GM19023 (cell line): ENCODE data around the gene OXER1.

ENCODE experiments used
- ATAC-seq: cut with Tn5 transposase; IDR thresholded peaks from one replicate; pipeline ENCODE4 v1.9.1; 2021; ENCODE audit warnings: mild to moderate bottlenecking, moderate library complexity; ENCODE audit not compliant: unreplicated experiment

Gene OXER1

DNA sequence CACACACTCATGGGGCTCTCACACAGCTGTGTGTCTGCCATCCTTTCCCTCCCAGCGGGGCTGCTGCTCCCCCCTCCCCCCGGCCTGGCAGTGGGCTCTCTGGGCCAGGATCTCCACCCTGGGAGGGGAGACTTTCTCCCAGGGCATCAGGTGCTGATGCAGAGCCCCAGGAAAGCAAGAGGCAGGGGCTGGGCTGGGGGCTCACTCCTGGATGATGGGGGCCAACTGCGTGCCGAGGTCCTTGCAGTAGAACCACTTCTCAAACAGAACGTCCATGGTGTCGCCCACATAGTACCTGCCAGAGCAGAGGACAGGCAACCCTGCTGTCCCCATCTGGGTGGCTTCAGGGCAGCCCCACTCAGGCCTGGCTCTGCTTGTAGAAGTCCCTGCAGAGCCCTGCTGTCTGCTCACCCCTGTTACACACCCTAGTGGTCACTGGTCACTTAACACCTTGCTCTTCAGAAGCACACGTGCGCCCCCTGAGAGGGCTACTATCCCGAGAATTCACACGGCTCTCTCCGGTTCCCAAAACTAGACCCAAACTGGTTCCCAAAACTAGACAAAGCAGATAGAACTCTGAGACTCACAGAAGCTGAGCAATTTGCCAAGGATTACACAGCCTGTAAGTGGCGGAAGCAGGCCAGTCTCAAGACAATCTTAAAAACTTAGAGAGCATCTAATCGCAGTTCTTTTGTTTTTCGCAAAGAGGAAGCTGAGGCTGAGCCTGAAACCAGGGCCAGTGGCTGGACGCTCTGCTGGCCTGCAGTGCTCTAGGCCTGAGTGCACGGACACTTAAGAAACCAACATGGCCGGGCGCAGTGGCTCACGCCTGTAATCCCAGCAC is 6.6 kb upstream of the OXER1 start:
- peak; percentile 69 for ATAC-seq

GRCh38 chr2:42769583-42770287 is 5.8 kb upstream of the OXER1 start:
- no peak for ATAC-seq

- no peak for ATAC-seq
Measured at GRCh38 chr2:42768706-42769256, 4.8 kb upstream of the OXER1 start.

GRCh38 chr2:42767899-42768705 is 4.2 kb upstream of the OXER1 start:
- no peak for ATAC-seq

- no peak for ATAC-seq
Measured at GRCh38 chr2:42767080-42767898, 3.4 kb upstream of the OXER1 start.

GRCh38 chr2:42765686-42766085 is 1.8 kb upstream of the OXER1 start:
- no peak for ATAC-seq

DNA sequence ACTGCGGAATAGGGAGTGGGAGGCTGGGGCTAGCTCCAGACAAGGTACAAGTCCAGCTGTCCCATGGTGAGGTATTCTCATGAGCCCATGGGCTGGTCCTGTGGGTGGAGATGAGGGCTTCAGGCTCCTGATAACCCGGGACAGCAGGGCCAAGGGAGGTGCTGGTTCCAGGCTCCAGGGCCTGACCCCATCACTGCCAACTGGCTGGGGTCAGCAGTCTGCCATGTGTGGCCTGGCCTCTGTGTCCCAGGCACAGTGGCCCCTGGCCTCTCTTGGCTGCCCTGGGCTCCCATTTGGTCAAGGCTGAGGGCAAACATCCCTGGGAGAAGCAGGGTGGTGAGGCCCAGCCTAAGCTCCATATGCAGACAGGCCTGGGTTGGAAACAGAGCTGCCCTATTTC is 966 bp upstream of the OXER1 start:
- ATAC-seq, result no peak

DNA sequence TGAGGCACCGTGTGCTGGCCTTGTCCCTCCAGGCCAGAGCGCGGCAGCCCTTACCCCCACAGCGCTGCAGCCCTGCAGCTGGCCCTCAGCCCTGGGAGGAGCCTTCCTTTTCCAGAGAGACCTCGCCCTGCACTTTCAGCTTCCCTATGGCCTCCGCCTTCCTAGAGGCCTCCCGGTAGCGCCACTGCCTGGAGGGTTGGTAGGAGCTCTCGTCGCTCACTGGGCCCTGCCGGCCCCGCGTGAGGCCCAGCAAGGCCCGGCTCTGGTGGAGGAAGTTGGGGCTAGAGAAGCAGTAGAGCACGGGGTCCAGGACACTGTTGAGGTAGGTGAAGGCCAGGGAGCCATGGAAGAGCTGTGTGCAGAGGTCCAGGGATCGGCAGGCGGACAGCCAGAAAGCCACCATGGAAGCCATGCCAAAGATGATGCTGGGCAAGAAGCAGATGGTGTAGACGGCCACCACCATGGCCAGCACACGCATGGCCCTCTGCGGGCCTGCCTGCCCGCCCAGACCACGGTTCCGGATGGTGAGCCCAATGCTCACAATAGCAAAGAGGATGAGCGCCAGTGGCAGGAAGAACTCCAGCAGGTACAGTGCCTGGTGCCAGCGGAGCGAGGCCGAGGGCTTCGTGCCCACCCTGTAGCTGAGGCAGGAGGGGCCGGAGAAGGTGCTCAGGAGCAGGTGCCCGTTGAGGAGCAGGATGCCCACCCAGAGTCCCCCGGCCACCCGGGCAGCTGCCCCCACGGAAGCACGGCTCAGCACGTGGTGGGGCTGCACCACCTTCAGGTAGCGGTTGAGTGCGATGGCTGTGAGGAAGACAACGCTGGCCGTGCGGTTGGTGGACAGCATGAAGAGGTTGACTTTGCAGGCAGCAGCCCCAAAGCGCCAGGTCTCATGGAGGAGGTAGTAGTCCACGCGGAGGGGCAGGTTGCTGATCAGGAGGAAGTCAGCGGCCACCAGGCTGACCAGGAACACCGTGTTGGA is 821 bp downstream of the OXER1 start:
- no peak for ATAC-seq

- no peak for ATAC-seq
Measured at GRCh38 chr2:42762155-42762554, 1.8 kb downstream of the OXER1 start.

DNA sequence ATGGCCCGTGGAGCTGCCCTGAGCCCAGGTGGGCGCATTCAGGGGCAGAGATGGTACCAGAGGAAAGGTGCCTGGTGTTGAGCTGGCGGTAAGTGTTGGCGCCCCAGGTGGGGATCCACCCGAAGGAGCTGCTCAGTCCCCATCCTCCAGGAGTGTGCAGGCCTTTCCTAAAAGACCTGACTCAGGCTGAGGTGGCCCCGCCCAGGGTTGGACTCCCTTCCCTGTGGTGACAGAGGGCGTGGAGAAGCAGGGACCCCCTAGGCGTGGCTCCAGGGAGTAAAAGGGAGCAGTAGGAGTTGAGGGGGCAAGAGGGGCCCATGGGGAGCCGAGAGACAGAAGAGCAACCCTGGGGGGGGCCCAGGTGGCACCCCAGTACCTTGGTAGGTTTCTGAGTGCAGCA is 2.4 kb downstream of the OXER1 start:
- ATAC-seq, result no peak

DNA sequence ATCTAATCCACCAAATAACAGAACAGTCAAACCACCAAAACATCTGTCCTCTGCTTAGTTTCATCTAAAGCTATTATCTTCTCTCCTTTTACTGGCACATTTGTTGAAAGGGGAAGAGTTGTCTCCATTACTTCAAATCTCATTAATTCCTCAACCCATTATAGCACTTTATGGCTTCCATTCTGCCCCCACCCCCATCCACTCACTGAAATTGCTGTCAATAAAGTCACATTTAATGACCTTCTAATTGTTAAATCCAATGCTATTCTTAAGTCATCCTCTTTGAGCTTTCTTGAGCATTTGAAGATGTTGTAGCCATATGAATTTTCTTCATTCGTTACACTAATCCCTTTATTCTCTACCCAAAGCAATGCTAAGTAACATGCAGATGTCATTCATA is 5.2 kb downstream of the OXER1 start:
- ATAC-seq, result no peak

- ATAC-seq, result no peak
Measured at GRCh38 chr2:42757981-42758740, 5.8 kb downstream of the OXER1 start.

DNA sequence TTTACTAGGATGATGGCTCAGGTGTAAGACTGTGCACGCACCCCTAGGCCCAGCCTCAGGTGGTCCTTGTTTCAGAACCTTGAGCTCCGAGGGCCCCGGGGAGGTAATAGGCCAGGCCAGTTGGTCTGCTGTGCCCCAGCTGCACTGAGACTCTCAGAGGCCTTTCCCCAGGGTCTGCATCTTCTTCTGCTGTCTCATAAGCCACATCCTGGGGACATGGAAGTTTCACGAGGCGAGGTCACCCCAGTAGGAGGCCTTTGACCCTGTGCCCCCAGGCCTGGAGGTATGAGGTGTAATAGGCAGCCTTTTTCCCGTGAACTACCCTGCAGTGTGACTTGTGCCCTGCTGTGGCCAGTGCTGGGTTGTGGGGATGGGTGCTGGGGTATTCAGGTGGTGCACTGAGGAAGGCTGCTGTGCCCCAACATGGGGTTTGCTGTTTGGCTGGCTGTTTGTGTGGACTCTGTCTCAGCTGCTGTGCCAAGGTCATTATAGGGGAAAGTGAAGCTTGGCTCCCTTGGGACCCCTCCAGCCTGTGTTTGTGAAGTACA is 6.9 kb downstream of the OXER1 start:
- ATAC-seq, result no peak

DNA sequence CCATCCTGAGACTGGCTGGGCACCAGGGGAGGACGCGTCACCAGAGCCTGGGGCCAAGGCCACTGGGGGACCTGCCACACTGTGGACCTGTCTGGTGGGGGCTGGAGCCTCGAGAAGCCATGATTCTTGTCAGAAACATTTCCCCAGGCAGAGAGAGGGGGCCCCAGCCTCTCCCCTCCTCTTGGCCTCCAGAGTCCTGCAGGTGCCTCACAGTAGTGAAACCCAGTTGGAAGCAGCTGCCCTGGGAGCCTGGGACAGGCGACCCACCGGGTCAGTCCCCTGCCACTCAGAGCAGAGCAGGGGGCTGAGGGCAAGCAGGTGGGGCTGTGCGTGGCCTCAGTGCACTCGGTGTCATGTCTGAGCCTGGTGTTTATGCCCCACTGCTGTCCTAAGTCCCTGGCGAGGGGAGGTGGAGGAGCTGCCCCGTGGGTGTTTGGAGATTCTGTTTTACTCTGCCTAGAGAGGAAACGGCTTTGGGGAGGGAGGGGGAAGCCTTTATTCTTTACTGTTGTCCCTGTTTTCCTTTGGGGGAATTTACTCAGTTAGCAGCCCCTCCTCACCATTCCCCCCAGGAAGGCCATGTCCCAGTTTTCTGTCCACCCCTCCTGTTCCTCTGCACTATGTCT is 7.7 kb downstream of the OXER1 start:
- ATAC-seq, result no peak

- no peak for ATAC-seq
Measured at GRCh38 chr2:42755191-42755880, 8.6 kb downstream of the OXER1 start.

- no peak for ATAC-seq
Measured at GRCh38 chr2:42754776-42755140, 9.2 kb downstream of the OXER1 start.
